DND-41 (cell line): Measurements from ENCODE around the gene STAMBPL1.

ENCODE experiments used
- CTCF ChIP-seq: IDR thresholded peaks from 2 replicates; pipeline ENCODE4 v1.5.1; 2012; ENCODE audit warnings: borderline replicate concordance, low read length, moderate library complexity, mild to moderate bottlenecking; ENCODE audit not compliant: poor library complexity, severe bottlenecking; ENCODE audit errors: extremely low read depth
- EZH2 ChIP-seq: IDR thresholded peaks from 3 replicates; pipeline ENCODE4 v1.6.1; 2012; ENCODE audit warnings: borderline replicate concordance, low read depth, mild to moderate bottlenecking, moderate library complexity, low read length, inconsistent platforms; ENCODE audit not compliant: severe bottlenecking

GRCh38 chr10:88916986-88917385, 36.9 kb downstream of the STAMBPL1 start:
- TF ChIP-seq CTCF (no peak), EZH2 (no peak)
